Breast epithelium (tissue), 4 donors: Measurements from ENCODE around the gene WDR54. TPM values are rescaled to one million over a fixed set of nuclear protein-coding genes. Genes with fewer than 3 reads are reported as not detected.
A peak's percentile ranks its signal among the peaks of the same experiment; 100 is the strongest.

Experiments used
- DNase-seq, 2 donors: peaks; one replicate each; pipeline ENCODE4 v3.0.0-alpha.2; 2019; ENCODE audit warnings: low spot score in 2 of 2
- H3K27ac ChIP-seq, 2 donors: fragments of 200-600 bp; sonication (generic) in 1 of 2; one replicate each; pipeline ENCODE4 v1.5.1; 2016 to 2019; ENCODE audit warnings: mild to moderate bottlenecking in 1 of 2
- H3K27me3 ChIP-seq, 2 donors: fragments of 200-600 bp; sonication (generic) in 1 of 2; one replicate each; pipeline versions ENCODE4 v1.5.1 to v1.6.0; 2017 to 2019; ENCODE audit warnings: control low read depth in 1 of 2, mild to moderate bottlenecking in 1 of 2
- H3K36me3 ChIP-seq: fragments of 200-600 bp; one replicate; pipeline ENCODE4 v1.5.1; 2019
- H3K4me1 ChIP-seq, 2 donors: fragments of 200-600 bp; sonication (generic); one replicate each; pipeline ENCODE4 v1.5.1; 2016 to 2019; ENCODE audit warnings: control low read depth in 1 of 2
- H3K4me3 ChIP-seq, 3 donors: fragments of 200-600 bp; sonication (generic); 1 replicate in 2 of 3; 2 replicates in 1 of 3; pipeline ENCODE4 v1.5.1; 2016 to 2019; ENCODE audit warnings: mild to moderate bottlenecking in 3 of 3, moderate library complexity in 2 of 3
- H3K9me3 ChIP-seq, 2 donors: fragments of 200-600 bp; sonication (generic) in 1 of 2; one replicate each; pipeline ENCODE4 v1.5.1; 2016 to 2019; ENCODE audit warnings: control low read depth in 1 of 2
- CTCF ChIP-seq, 3 donors: fragments of 450-650 bp; IDR thresholded peaks; one replicate each; pipeline ENCODE4 v1.5.1; 2016 to 2017; ENCODE audit warnings: antibody characterized with exemption in 3 of 3, mild to moderate bottlenecking in 3 of 3, moderate library complexity in 3 of 3
- POLR2A ChIP-seq: fragments of 450-650 bp; IDR thresholded peaks from one replicate; pipeline ENCODE4 v1.6.1; 2016; ENCODE audit warnings: antibody characterized with exemption, mild to moderate bottlenecking, moderate library complexity
- POLR2AphosphoS5 ChIP-seq, 3 donors: sonication (generic); formaldehyde crosslinking; IDR thresholded peaks; one replicate each; pipeline ENCODE4 v1.6.1; 2017; ENCODE audit warnings: antibody characterized with exemption in 3 of 3
- intact Hi-C: fragments of 100-400 bp; cut with DNase I; formaldehyde crosslinking; loops from one replicate; pipeline ENCODE4 v1.15.1; 2023; ENCODE audit warnings: low total_unique reads
- total RNA-seq, 3 donors: library from RNA; depleted of rRNA; stranded (reverse); fragments of >200 nt; gene quantifications; one replicate each; pipeline ENCODE4 v1.1.0, GENCODE V29; 2016

Gene WDR54
- total RNA-seq, 3 donors from 2014 or later, result 6.7 to 13.1 (median 9.4) TPM

DNA sequence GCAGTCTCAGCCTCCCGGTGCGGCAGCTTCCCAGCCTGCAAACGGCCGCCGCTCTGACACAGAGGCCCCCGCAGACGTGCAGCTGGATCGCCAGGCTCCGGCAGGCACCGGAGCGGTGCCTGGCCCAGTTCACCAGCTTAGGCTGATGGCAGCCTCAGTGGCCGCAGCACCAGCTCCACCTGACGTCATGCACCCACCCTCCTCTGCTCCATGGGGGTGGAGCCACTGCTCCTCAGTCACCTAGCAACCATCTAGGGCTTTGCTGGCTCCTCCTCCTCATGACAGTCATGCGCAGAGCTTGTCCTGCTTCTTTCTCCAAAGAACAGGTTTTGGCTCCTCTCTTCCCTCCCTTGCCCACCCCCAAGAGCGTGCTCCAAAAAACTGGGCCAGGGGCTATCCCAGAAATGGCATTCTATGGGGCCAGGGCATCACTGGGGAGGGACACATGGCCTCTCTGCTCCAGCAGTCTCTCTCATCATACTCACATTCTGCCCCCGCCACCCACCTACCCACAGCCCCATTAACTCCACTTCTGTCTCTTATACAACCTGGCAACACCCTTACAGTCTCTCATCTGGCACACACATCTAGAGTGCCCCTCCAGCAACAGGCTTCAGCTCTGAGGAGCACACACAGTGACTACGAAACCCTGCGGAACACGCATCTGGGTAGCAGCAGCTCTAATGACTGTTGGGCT lies 46.9 kb upstream of the WDR54 start:
- Histone ChIP-seq H3K36me3 (peaks cover 6% of the 10 kb centered on the region), H3K4me3 (peak overlapping the region; percentile 7 to 44 (median 21)), H3K27ac (peak overlapping the region in 1 of 2 donors; percentile 9), H3K9me3 (no peaks in the 10 kb centered on the region), H3K4me1 (peaks cover 0 to 3% of the 10 kb centered on the region in 2 donors), H3K27me3 (no peaks in the 10 kb centered on the region)
- peak in 1 of 2 donors; percentile 28 for DNase-seq
- intact Hi-C loops, result no loop called here
- TF ChIP-seq POLR2A (no peak), POLR2AphosphoS5 (IDR thresholded peaks at IDR 0.05) (no peak), CTCF (IDR thresholded peaks at IDR 0.05) (no peak)

DNA sequence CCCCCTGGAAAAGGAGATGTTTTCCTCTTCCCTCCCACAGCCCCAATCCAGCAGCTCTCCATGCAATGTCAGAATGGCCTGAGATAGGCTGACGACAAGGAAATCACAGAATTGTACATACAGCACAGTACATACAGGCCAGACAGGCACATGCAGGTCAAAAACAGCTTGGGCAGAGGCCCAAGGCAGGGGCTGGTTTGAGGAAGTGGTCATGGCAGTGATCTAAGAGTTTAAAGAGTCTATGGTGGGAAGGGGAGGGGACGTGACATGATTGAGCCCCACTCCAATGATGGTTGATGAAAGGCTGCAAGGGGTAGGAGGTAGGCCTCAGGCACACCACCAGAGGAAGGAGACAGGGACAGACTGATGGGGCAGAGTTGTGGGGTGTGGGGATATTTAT lies 45.7 kb upstream of the WDR54 start:
- Histone ChIP-seq H3K9me3 (no peaks in the 10 kb centered on the region), H3K36me3 (no peaks in the 10 kb centered on the region), H3K4me1 (peaks cover 0 to 15% of the 10 kb centered on the region in 2 donors), H3K4me3 (no peak overlapping the region), H3K27ac (no peak overlapping the region), H3K27me3 (no peaks in the 10 kb centered on the region)
- DNase-seq, result no peak
- TF ChIP-seq CTCF (IDR thresholded peaks at IDR 0.05) (no peak), POLR2A (no peak), POLR2AphosphoS5 (IDR thresholded peaks at IDR 0.05) (no peak)
- intact Hi-C loops, result no loop called here

- Histone ChIP-seq H3K27me3 (no peaks in the 10 kb centered on the region), H3K27ac (no peak overlapping the region), H3K36me3 (no peaks in the 10 kb centered on the region), H3K4me3 (no peak overlapping the region), H3K9me3 (no peaks in the 10 kb centered on the region), H3K4me1 (peaks cover 0 to 18% of the 10 kb centered on the region in 2 donors)
- DNase-seq, result no peak
- intact Hi-C loops, result no loop called here
- TF ChIP-seq POLR2A (no peak), POLR2AphosphoS5 (IDR thresholded peaks at IDR 0.05) (no peak), CTCF (IDR thresholded peaks at IDR 0.05) (no peak)
Observed at GRCh38 chr2:74378007-74378406, 43.5 kb upstream of the WDR54 start.

GRCh38 chr2:74379851-74380789 lies 41.4 kb upstream of the WDR54 start, which contains the start of gene DCTN1:
Gene DCTN1, minus strand, starts transcription at chr2:74380311. Its CDS starts 274 bp downstream, at chr2:74380037.
- Histone ChIP-seq H3K36me3 (no peaks in the 10 kb centered on the region), H3K4me3 (peak within 1 kb of the TSS; percentile 37 to 63 (median 42)), H3K4me1 (peaks cover 0 to 24% of the 10 kb centered on the region in 2 donors), H3K9me3 (no peaks in the 10 kb centered on the region), H3K27ac (peak within 1 kb of the TSS; percentile 3 to 10), H3K27me3 (no peaks in the 10 kb centered on the region)
- intact Hi-C loops, result no loop called here
- no peak for DNase-seq
- TF ChIP-seq POLR2AphosphoS5 (IDR thresholded peaks at IDR 0.05) (no peak), CTCF (IDR thresholded peaks at IDR 0.05) (no peak), POLR2A (no peak)

- TF ChIP-seq POLR2A (no peak), CTCF (IDR thresholded peaks at IDR 0.05) (no peak), POLR2AphosphoS5 (IDR thresholded peaks at IDR 0.05) (no peak)
- Histone ChIP-seq H3K4me3 (no peak overlapping the region), H3K4me1 (peaks cover 0 to 24% of the 10 kb centered on the region in 2 donors), H3K36me3 (no peaks in the 10 kb centered on the region), H3K27me3 (no peaks in the 10 kb centered on the region), H3K27ac (no peak overlapping the region), H3K9me3 (no peaks in the 10 kb centered on the region)
- no peak for DNase-seq
- intact Hi-C loops, result no loop called here
Observed at GRCh38 chr2:74381751-74382150, 39.8 kb upstream of the WDR54 start.
